Limb (tissue), 2 donors: Measurements from ENCODE around the gene GSX2.
"Not testable (repeated sequence)": the region's sequence is repeated elsewhere in the genome, so short reads cannot be mapped to it uniquely, and the experiment has no call there.

Experiments used
- DNase-seq, 2 donors: peaks; one replicate each; pipeline ENCODE4 v3.0.0-alpha.2; 2016; ENCODE audit errors: extremely low spot score in 2 of 2

Gene GSX2

DNA sequence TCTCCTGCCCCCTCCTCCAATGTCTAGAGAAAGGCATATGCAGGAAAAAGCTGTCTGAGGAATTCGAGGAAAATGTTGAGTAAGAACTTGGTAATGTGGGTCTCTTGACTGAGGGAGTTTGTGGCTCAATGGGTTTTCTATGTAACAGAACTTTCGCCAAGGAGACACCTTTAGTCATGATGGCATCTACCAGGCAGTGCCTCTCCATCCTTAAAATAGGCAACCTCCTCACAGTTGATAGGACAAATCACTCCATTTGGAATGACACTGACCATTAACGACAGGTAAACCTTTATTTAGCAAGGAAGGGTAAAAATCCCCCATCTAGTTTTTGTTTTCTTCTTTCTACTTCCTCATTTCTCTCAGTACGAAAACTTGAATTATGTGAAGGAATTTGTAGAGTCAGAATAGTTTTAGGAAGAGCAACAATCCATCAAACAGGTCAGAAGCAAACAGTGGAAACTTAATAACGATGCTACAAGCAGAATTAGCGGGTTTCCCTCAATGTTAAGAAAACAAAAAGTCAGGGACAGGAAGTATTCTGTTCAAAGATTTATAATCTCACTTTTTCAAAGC is 2.7 kb downstream of the GSX2 start:
- DNase-seq: no peak

GRCh38 chr4:54103190-54103574 is 3.2 kb downstream of the GSX2 start:
- DNase-seq: no peak

- DNase-seq: no peak
Measured at GRCh38 chr4:54104907-54105306, 4.9 kb downstream of the GSX2 start.

- no peak for DNase-seq
Measured at GRCh38 chr4:54107951-54108748, 8.2 kb downstream of the GSX2 start.

- no peak for DNase-seq
Measured at GRCh38 chr4:54109241-54110018, 9.5 kb downstream of the GSX2 start.

- no peak for DNase-seq
Measured at GRCh38 chr4:54110019-54110416, 10.1 kb downstream of the GSX2 start.

DNA sequence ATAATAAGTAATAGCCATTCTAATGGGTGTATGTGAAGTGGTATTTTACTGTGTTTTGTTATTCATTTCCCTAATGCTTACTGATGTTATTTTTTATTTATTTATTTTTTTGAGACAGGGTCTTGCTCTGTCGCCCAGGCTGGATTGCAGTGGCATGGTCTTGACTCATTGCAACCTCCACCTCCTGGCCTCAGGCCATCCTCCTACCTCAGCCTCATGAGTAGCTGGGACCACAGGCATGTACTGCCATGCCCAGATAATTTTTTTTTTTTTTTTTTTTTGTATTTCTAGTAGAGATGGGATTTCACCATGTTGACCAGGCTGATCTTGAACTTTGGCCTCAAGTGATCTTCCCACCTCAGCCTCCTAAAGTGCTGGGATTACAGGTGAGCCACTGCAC is 13.2 kb downstream of the GSX2 start:
- DNase-seq: not testable (repeated sequence)

DNA sequence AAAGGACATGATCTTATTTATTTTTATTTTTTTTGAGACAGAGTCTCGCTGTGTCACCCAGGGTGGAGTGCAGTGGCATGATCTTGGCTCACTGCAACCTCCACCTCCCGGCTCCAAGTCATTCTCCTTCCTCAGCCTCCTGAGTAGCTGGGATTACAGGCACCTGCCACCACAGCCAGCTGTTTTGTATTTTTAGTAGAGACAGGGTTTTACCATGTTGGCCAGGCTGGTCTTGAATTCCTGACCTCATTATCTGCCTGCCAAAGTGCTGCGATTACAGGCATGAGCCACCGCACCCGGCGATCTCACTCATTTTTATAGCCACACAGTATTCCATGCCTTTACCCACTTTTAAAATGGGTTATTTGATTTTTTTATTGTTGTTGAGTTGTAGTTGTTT is 16.3 kb downstream of the GSX2 start:
- DNase-seq: not testable (repeated sequence)

GRCh38 chr4:54118850-54119589 is 19.1 kb downstream of the GSX2 start:
- no peak for DNase-seq

DNA sequence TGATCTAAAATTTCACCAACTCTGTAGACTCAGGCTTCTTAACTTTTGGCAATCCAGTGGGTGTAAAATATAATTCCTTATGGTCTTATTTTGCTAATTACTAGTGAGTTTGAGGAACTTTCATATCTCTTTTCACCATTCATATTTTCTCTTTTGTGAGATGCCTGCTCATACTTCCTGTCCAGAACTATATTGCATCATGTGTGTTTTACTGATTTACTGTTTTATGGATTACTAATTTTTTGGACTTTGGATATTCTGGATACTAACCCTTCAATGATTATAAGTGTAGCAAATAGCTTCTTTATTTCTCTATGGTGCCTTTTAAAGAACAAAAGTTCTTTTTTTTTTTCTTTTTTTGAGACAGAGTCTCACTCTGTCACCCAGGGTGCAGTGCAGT is 20.6 kb downstream of the GSX2 start:
- DNase-seq: no peak

- DNase-seq: no peak
Measured at GRCh38 chr4:54127660-54128059, 27.7 kb downstream of the GSX2 start.

GRCh38 chr4:54128694-54129093 is 28.7 kb downstream of the GSX2 start:
- DNase-seq: not testable (repeated sequence)

- DNase-seq: no peak
Measured at GRCh38 chr4:54139332-54139731, 39.4 kb downstream of the GSX2 start.

GRCh38 chr4:54140287-54140686 is 40.3 kb downstream of the GSX2 start:
- no peak for DNase-seq

- no peak for DNase-seq
Measured at GRCh38 chr4:54144199-54144598, 44.2 kb downstream of the GSX2 start.

DNA sequence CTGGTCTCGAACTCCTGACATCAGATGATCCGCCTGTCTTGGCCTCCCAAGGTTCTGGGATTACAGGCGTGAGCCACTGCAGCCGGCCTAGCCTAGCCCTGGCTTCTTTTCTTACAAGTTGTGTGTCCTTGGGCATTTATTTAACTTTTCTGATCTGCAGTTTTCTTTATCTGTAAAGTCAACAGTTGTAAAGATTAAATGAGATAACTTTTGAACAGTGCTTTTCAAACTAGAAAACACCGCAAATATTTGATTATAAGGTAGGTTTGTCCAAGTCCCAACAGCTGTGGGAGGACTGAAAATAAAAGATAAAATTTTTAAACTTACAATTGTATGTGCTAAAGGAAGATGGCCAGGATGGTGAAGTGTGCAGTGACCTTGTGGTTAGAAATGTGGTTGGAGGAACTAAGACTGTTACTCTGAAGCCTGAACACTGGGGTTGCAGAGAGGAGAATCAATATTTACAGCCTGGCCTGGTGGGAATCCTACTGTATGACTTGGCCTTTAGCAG is 44.8 kb downstream of the GSX2 start:
- no peak for DNase-seq

- no peak for DNase-seq
Measured at GRCh38 chr4:54146139-54146538, 46.2 kb downstream of the GSX2 start.

DNA sequence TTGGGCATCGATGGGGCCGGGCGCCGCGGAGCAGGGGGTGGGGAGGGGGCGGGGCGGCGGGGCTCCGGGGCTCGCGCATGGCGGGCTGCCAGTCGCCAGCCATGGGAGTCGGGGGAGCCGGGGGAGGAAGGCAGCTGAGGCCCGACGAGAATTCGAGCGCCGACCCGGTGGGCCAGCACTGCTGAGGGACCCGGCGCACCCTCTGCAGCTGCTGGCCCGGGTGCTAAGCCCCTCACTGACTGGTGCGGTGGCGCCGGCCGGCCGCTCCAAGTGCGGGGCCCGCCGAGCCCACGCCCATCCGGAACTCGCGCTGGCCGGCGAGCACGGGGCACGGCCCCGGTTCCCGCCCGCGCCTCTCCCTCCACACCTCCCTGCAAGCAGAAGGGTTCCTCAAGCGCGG is 49.4 kb downstream of the GSX2 start:
- peak in 1 of 2 donors; percentile 33 for DNase-seq
